ENCODE data around the gene PHOSPHO2.
"Not testable (repeated sequence)": the region's sequence is repeated elsewhere in the genome, so short reads cannot be mapped to it uniquely, and the experiment has no call there.

PHOSPHO2 gene

DNA sequence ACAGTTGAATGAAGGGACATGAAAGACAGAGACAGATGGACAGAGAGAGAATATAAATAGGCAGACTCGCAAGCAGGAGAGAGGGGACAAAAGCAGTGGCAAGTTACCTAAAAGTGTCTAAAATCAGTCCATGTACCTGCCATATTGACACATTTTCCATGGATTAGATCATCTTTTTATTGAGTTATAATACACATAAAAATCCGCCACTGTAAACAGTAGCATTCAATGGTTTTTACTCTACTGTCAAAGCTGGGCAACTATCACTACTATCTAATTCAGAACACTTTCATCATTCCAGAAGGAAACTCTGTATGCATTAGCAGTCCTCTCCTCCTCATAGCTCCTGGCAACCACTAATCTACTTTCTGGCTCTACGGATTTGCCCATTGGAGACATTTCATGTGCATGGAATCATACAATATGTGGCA, 10.1 kb upstream of the PHOSPHO2 start:
- no peak for DNase-seq (ENCODE audit: low read depth in 3 of 3)

GRCh38 chr2:169684712-169685111, 9.6 kb upstream of the PHOSPHO2 start:
- DNase-seq (ENCODE audit: low read depth in 3 of 3) = not testable (repeated sequence)

DNA sequence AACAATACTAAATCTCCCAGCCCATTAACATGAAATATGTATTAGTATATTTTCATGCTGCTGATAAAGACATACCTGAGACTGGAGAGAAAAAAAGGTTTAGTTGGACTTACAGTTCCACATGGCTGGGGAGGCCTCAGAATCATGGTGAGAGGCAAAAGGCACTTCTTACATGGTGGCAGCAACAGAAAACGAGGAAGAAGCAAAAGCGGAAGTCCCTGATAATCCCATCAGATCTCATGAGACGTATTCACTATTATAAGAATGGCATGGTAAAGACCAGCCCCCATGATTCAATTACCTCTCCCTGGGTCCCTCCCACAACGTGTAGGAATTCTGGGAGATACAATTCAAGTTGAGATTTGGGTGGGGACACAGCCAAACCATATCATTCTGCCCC, 7.4 kb upstream of the PHOSPHO2 start:
- not testable (repeated sequence) for DNase-seq (ENCODE audit: low read depth in 3 of 3)

GRCh38 chr2:169687943-169688342, 6.3 kb upstream of the PHOSPHO2 start:
- DNase-seq (ENCODE audit: low read depth in 3 of 3) = not testable (repeated sequence)

GRCh38 chr2:169690958-169691357, 3.3 kb upstream of the PHOSPHO2 start:
- DNase-seq (ENCODE audit: low read depth in 3 of 3) = no peak

GRCh38 chr2:169692718-169693117, 1.6 kb upstream of the PHOSPHO2 start:
- DNase-seq (ENCODE audit: low read depth in 3 of 3) = no peak

DNA sequence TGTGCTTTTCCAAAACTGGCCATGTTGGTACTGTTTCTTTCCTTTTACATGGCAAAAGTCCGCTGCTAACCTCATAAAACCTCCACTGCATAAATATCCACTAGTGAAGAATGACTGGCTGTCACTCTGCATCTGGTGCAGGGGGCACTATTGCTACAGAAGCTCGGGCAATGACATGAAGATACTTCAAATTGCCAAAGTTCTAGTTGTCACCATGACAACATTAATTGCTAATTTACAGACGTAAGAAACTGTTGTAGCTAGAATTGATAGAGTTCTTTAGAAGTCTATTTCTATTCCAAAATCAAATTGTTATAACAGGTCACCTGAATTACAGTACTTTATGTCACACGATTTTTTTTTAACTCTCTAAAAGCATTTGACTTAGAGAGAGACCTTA, 909 bp upstream of the PHOSPHO2 start:
- no peak for DNase-seq (ENCODE audit: low read depth in 3 of 3)

GRCh38 chr2:169694894-169695260, 608 bp downstream of the PHOSPHO2 start:
- no peak for DNase-seq (ENCODE audit: low read depth in 3 of 3)

DNA sequence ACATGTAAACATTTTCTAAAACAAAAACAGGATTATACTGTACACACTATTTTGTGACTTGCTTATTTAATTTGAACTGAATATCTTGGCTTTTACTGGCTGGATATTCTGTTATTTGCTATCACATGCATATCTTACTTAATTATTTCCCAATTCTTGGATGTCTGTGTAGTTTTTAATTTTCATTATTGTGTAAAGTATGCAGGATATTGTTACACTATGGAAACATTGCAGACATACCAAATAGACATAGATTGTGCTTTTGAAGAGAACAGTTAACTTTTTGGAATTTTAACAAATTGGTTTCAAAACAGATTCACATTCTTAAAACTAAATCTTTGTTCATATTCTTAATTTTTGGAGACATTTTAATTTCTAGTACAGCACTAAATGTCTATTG, 2.1 kb downstream of the PHOSPHO2 start:
- DNase-seq (ENCODE audit: low read depth in 3 of 3) = no peak

- not testable (repeated sequence) for DNase-seq (ENCODE audit: low read depth in 3 of 3)
Measured at GRCh38 chr2:169699173-169699572, 4.9 kb downstream of the PHOSPHO2 start.

DNA sequence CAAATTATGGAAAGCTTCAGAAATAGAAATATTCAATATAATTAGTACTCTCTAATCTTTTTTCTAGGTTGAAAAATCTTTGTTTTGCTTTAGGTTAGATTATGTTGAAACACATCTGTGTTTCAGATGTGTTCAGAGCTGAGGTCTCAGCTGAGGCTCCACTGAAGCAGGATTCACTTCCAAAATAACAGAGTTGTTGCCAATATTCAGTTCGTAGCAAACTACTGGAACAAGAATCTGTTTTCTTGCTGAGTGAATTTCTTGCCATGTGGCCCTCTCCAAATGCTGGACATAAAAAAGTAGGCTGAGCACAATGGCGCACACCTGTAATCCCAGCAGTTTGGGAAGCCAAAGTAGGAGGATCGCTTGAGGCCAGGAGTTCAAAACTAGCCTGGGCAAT, 8.7 kb downstream of the PHOSPHO2 start:
- no peak for DNase-seq (ENCODE audit: low read depth in 3 of 3)

DNA sequence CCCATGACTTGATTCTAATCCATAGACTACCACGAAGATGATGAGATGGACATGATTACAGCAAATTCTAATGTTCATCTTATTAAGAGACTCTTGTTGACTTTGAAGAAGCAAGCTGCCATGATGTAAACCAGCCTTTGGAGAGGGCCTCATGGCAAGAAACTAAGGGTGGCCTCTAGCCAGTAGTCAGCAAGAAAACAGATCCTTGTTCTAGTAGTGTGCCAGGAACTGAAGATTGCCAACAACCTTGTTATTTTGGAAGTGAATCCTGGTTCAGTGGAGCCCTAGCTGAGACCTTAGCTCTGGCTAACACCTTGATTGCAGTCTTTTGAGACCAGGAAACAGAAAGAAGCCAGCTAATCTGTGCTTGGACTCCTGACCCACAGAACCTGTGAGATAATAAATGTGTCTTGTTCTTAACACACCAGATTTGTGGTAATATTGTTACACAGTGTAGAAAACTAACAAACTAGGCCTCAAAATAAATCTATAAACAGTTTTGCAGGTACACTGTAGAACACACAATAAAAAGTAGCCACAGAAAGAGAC, 10.0 kb downstream of the PHOSPHO2 start:
- no peak for DNase-seq (ENCODE audit: low read depth in 3 of 3)

DNA sequence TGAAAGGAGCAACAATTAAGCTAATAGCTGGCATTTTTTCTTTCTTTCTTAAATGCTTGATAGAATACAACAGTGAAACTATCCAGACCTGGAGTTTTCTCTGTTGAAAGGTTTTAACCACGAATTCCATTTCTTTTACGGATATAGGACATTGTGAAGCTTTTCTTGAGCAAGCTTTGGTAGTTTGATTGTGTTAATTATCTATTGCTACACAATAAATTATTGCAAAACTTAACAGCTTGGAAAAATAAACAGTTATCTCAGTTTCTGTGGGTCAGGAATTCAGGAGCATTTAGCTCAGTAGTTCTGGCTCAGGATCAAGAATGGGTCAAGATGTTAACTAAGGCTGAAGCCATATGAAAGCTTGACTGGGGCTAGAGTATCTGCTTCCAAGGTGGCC, 11.7 kb downstream of the PHOSPHO2 start:
- DNase-seq (ENCODE audit: low read depth in 3 of 3) = no peak

DNA sequence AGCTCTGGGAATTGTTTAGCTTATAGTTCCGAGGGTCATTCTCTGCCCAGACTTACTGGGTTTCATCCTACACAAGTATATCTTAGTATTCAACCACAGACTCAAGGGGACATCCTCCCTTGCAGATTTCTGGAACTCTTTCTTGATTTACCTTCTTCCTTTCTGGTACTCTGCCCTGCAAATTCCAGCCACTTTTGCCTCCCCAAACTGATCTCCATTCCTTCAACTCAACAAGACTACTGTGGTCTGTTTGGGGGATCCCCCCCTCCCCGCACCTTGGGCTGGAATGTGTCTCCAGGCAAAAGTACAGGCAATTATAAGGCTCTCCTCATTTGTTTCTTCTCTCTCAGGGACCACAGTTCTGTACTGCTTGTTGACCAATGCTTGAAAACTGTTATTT, 13.4 kb downstream of the PHOSPHO2 start:
- DNase-seq (ENCODE audit: low read depth in 3 of 3) = no peak

DNA sequence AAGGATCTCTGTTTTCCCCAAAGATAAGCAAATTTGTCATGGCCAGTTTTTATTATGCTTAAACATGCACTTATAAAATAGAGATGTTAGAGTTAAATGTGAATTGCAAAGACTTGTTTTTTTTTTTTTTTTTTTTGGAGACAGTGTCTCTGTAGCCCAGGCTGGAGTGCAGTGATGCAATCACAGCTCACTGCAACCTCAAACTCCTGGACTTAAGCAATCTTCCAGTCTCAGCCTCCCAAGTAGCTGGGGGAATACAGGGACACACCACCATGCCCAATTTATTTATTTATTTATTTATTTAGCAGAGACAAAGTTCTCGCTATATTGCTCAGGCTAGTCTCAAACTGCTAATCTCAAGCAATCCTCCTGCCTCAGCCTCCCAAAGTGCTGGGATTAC, 15.1 kb downstream of the PHOSPHO2 start:
- no peak for DNase-seq (ENCODE audit: low read depth in 3 of 3)

DNA sequence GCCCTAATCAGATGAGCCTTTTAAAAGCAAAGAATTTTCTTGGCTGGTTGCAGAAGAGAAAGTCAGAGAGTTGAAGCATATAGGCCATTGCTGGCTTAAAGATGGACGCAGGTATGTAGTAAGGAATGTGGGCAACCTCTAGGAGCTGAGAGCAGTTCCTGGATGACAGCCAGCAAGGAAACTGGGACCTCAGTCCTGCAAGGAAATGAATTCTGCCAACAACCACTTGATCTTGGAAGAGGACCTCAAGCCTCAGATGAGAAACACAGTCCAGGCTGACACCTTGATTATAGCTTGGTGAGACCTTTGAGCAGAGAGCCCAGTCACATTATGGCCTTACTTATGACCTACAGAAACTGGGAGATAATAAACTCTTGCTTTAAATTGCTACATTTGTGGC, 15.7 kb downstream of the PHOSPHO2 start:
- no peak for DNase-seq (ENCODE audit: low read depth in 3 of 3)

DNA sequence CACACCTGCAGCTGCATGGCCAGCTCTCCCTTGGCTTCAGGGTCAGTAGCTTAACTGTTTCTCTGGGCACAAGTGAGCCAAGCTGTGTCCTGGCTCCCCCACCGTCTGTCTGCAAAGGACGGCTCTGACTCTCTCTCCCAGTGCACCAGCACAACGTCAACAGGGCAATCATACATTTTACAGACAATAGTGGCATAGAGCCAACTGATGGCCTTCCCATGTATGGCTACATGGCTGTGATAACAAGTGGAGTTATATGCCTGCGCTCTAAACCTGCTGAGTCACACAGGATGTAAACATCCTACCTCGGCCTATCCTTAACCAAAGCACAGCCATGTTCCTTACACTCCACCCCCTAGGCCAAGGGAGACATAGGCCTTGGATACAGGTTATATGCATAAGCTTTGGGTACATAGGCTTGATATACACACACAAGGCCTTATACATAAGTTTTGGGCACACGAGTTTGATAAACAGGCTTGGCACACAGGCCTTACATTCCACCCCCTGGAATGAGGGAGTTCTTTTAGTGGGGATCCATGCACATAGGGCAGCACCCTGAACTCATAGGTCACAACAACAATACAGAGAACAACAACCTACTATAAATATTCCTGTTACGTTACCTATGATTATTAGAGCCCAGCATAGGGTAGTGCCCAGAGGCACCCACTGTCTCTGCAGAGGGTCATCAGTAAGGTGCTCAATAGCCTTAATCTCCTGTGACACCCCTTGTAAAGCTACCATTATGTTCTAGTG, 17.7 kb downstream of the PHOSPHO2 start:
- DNase-seq (ENCODE audit: low read depth in 3 of 3) = no peak

DNA sequence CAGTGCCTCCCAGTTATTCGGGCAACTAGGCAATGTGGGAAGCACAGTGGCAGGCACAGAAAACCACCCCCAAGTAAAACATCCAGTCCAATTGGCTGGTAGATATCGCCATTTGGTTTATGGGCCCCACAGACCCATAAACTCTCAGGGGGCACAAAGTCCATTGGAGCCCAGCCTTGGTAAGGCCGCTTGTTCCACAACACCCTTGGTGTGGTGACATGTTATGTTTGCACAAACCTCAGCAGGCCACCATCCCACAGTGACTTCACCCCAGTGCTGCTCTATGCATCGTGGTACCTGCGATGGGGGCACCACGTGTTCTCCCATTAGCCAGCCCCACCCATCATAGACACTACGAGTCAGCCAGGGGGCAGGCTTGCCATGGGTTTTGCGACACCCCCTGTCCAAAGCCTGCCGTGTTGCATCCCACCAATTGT, 18.5 kb downstream of the PHOSPHO2 start:
- DNase-seq (ENCODE audit: low read depth in 3 of 3) = no peak

- no peak for DNase-seq (ENCODE audit: low read depth in 3 of 3)
Measured at GRCh38 chr2:169713331-169713730, 19.1 kb downstream of the PHOSPHO2 start.

DNA sequence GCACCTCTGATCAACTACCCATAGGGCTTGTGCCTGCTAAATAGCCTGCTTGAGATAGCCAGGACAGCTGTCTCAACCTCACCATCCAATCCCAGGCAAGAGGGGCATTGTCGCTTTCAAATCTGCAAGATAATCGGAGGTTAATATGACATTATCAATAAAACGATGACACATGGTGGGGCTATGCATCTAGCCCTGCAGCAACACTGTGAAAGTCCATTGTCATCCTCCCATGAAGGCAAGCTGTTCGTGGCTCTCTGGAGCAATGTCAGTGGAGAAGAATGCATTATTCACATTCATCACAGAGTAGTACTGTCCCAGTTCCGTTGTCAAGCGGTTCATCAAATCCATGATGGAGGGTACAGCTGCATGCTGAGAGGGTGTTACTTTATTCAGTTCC, 20.4 kb downstream of the PHOSPHO2 start:
- no peak for DNase-seq (ENCODE audit: low read depth in 3 of 3)

DNA sequence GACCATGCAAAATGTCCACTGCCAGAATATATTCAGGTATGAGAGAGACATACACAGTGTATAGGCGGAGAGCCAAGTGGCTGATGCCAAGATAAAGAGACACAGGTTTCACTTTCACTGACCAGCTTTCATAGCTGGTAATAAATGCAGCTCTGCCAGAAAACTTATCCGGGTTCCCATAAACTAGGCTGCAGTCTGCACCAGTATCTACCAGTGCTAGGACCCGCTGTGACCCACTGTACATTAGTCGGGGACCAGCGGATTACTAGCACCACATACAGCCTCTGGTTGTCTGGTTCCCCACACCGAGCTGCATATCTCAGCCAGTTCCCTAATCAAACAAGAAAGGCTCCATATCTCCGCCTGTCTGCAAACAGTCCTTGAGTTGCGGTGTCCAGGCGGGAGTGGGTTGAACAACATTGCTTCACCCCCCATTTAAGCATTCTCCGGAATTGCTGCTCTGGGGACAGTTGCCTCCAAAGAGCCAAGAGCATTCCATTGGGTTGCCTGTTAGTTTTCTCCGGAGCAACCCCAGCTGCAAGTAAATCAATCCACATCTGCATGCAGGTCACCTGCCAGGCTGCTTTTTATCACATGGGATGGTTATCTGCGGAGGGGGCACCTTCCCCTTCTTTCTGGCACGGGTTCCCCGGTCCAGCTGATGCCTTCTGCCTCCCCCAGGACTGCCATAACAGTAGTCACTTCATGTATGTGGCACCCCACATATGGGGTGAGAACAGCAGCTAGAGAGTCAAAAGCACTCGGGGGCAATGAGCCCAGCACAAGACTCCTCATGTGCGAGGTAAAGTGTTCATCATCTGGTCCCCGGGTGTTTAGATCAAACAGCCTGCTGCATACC, 21.3 kb downstream of the PHOSPHO2 start:
- DNase-seq (ENCODE audit: low read depth in 3 of 3) = no peak

DNA sequence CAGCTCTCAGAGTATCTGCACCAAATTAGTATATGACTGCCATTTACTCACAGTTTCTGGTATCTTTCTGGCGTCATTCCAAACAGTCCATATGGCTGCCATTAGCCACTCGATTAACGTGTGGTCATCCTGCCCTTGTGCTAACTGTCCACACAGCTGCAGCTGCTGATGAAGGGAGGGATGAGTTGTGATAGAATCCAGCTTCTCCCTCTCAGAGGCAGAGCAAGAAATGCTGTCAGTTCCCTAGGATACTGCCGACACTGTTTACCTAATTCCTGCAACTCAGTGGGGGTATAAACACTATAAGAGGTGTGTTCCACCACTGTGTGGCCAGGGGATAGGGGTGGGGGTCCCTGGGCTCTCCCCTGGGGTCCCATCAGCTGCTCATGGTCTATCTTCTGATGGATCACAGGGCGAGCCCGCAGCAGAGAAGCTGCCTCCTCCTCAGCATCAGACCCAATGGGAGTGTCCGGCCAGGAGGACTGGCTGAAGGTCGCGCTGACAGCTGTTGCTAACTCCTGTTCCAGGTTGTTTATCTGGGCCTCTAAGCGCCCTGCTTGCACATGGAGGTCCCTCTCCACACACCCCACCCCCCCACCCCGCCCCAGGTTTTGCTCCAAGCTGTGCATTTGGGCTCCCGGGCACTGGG, 22.1 kb downstream of the PHOSPHO2 start:
- no peak for DNase-seq (ENCODE audit: low read depth in 3 of 3)

Measured in stimulated activated CD4-positive, alpha-beta T cell treated with anti-CD3 and anti-CD28 coated beads, TNF-alpha, amount 100 ng/mL, for 24 hours (primary cell).